ENCODE results near the gene CRHR2. TPM values are rescaled to one million over a fixed set of nuclear protein-coding genes. Genes with fewer than 3 reads are reported as not detected.
"Not testable (repeated sequence)": the region's sequence is repeated elsewhere in the genome, so short reads cannot be mapped to it uniquely, and the experiment has no call there.

CRHR2 gene
- not detected in 2 replicates for total RNA-seq (2014; rRNA removed; shearing (Covaris generic))

DNA sequence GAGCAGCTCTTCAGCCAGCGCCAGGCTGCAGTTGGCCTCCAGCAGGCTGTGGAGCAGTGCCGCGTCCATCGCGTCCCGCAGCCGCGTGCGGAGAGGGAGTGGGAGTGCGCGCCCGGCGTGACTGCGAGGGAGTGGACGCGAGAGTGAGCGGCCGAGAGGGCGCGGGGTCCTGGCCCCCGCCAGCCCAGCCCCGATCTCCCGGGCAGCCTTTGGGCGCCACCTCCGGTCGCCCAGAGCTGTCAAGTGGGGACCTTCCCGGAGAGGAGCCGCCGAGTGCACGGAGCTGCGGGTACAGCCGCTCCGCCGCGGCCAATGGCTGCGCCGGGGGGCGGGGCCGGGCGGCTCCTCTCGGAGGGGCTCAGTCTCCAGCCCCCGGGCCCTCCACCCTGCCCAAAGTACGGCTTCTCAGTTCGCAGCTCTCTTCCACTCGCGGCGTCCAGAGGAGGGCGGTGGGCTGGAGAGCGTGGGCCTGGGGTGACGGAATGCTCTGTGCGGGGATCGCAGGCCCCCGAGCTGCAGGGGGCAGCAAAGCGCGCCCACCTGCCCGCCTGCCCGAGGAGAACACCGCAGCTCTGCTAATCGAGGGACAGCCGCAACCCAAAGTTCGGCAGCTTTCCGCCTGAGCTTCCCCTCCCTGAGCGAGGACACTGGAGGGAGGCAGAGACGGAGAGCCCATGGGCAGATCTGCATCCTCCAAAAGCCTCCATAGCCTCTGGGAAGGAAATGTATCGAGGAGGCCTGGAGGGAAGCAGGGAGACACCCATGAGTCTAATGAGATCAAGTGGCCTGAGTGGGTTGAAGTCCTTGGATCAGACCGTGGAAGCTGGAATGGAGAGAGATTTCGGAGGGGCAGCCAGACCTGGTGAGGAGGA lies at the start of gene CRHR2:
Gene CRHR2, minus strand, starts transcription at position 245 of the 872 bp plus-strand sequence. Its CDS starts 176 bp downstream, at position 69.
- H3K4me1 ChIP-seq: no peaks in the 10 kb centered on the region
- DNase-seq: no peak
- no peak within 1 kb of the TSS for H3K27ac ChIP-seq
- no peak within 1 kb of the TSS for H3K4me3 ChIP-seq
- H3K27me3 ChIP-seq: no peaks in the 10 kb centered on the region
- H3K9me3 ChIP-seq (replicated peaks): no peaks in the 10 kb centered on the region
- H3K36me3 ChIP-seq: no peaks in the 10 kb centered on the region

GRCh38 chr7:30731581-30731980 lies 49.3 kb upstream of the CRHR2 start:
- Histone ChIP-seq H3K9me3 (replicated peaks) (no peaks in the 10 kb centered on the region), H3K27ac (no peak overlapping the region), H3K4me3 (no peak overlapping the region), H3K36me3 (no peaks in the 10 kb centered on the region), H3K4me1 (no peaks in the 10 kb centered on the region), H3K27me3 (peaks cover 9% of the 10 kb centered on the region; the same call in 1 of the 2 replicates)
- no peak for DNase-seq

DNA sequence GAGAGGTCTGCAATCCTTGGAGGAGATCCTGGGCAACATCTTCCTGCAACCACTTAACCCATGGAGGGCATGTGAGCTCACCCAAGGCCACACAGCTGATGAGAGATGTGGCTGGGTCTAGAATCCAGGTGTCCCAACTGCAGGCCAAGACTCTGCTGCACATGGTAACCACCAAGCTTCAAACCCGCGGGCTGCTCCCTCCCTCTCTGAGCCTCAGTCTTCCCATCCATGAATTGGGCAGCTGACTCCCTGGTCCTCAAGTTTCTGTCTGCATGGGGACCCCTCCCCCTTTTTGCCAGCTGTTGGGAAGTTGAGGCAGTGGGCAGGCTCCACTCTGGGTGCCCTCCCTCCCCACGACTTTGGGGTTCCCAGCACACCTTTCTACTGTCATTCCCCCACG lies 48.7 kb upstream of the CRHR2 start:
- DNase-seq: no peak
- no peaks in the 10 kb centered on the region for H3K36me3 ChIP-seq
- H3K4me3 ChIP-seq: no peak overlapping the region
- H3K4me1 ChIP-seq: no peaks in the 10 kb centered on the region
- H3K27me3 ChIP-seq: peaks cover 9% of the 10 kb centered on the region; the same call in 1 of the 2 replicates
- H3K9me3 ChIP-seq (replicated peaks): no peaks in the 10 kb centered on the region
- H3K27ac ChIP-seq: no peak overlapping the region

- no peaks in the 10 kb centered on the region for H3K36me3 ChIP-seq
- H3K27me3 ChIP-seq: peaks cover 9% of the 10 kb centered on the region; the same call in 1 of the 2 replicates
- no peaks in the 10 kb centered on the region for H3K4me1 ChIP-seq
- H3K4me3 ChIP-seq: no peak overlapping the region
- no peaks in the 10 kb centered on the region for H3K9me3 ChIP-seq (replicated peaks)
- no peak overlapping the region for H3K27ac ChIP-seq
- DNase-seq: no peak
Measured at GRCh38 chr7:30730097-30730496, 47.8 kb upstream of the CRHR2 start.

DNA sequence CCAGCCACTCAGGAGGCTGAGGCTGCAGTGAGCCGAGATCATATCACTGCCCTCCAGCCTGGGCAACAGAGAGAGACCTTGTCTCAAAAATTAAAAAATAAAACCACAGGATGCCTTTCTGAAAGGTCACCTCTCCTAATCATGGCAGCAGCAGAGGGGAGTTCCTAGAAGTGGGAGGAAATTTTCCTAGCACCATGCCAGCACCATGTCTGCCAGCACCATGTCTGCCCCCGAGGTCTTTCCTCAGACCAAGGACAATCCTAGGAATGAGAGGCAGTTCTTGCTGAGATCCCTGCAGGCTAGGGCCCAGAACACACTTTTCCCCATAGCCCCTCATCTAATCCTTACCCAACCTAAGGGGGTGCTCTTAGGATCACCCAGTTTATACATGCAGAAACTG lies 47.4 kb upstream of the CRHR2 start:
- DNase-seq: no peak
- Histone ChIP-seq H3K9me3 (replicated peaks) (no peaks in the 10 kb centered on the region), H3K36me3 (no peaks in the 10 kb centered on the region), H3K4me3 (no peak overlapping the region), H3K4me1 (no peaks in the 10 kb centered on the region), H3K27me3 (peaks cover 9% of the 10 kb centered on the region; the same call in 1 of the 2 replicates), H3K27ac (no peak overlapping the region)

DNA sequence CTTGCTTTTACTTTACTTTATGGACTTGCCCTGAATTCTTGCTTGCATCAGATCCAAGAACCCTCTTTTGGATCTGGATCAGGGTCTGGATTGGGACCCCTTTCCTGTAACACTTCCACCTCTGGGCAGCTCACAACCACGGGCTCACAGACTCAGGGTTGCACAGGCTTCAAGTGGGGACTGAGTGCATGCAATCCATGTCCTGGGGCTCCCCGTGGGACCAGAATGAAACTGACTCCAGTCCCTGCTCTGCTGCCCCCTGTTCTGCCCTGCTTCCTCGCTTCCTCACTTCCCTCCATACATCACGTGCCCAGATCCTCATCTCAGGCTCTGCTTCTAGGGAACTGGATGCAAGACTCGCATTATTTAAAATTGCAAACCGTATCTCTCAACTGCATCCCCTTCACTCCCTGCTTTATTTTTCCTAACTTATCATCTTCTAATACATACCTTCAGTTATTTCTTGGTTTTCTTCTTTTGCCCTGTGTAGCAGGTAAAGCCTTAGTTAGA lies 46.4 kb upstream of the CRHR2 start:
- Histone ChIP-seq H3K27me3 (peaks cover 9% of the 10 kb centered on the region; the same call in 1 of the 2 replicates), H3K4me3 (no peak overlapping the region), H3K4me1 (no peaks in the 10 kb centered on the region), H3K36me3 (no peaks in the 10 kb centered on the region), H3K9me3 (replicated peaks) (no peaks in the 10 kb centered on the region), H3K27ac (no peak overlapping the region)
- DNase-seq: no peak

- no peaks in the 10 kb centered on the region for H3K9me3 ChIP-seq (replicated peaks)
- peaks cover 9% of the 10 kb centered on the region; the same call in 1 of the 2 replicates for H3K27me3 ChIP-seq
- DNase-seq: no peak
Measured at GRCh38 chr7:30727061-30727945, 45.0 kb upstream of the CRHR2 start.

DNA sequence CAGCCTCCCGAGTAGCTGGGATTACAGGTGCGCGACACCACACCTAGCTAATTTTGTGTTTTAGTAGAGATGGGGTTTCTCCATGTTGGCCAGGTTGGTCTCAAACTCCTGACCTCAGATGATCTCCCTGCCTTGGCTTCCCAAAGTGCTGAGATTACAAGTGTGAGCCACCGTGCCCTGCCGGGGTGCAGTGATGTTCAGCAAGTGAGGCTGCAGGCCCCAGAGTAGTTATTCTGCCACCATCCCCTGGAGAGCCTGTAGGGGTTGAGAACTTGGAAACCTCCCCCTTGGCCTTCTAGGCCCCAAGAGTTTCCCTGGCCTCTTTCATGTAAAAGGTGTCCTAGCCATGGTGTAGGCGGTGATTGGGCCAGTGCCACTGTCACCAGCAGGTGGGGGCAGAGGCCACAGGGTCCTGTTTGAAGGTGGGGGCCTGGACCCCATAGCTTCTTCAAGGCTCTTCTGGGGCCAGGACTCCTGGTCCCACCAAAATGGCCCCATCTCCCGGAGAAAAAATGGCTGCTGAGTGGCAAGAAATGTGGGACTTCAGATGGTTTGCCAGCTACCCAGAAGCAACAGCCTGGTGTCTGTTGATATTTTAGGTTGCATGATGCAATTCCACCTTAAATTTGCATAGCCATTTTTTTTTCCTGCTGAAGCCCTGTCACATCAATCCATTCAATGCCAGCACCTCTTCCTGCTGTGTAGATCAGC lies 44.2 kb upstream of the CRHR2 start:
- H3K4me3 ChIP-seq: no peak overlapping the region
- no peaks in the 10 kb centered on the region for H3K36me3 ChIP-seq
- H3K9me3 ChIP-seq (replicated peaks): no peaks in the 10 kb centered on the region
- no peak for DNase-seq
- H3K4me1 ChIP-seq: no peaks in the 10 kb centered on the region
- no peak overlapping the region for H3K27ac ChIP-seq
- H3K27me3 ChIP-seq: peaks cover 9% of the 10 kb centered on the region; the same call in 1 of the 2 replicates

More at GRCh38 chr7:30727061-30727945, 45.0 kb upstream of the CRHR2 start:
- Histone ChIP-seq H3K4me3 (no peak overlapping the region), H3K27ac (no peak overlapping the region), H3K36me3 (no peaks in the 10 kb centered on the region), H3K4me1 (no peaks in the 10 kb centered on the region)

DNA sequence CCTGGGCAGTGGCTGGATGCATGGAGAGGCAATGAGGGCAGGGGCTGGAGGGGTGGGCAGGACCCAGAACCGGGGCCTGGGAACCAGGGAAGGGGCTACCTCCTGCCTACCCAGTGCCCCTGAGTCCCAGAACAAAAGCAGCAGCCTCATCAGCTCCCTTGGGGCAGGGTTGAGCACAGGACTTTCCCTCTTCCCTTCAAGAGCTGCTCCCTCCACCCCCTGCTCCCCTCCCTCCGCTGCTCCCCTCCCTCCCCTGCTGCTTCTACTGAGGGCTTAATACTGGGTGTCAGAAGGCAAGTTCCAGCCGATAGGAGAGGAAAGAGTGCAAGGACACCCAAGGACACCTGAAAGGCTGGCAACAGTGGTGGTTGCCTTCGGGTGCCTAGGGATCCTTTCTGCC lies 41.5 kb upstream of the CRHR2 start:
- no peaks in the 10 kb centered on the region for H3K9me3 ChIP-seq (replicated peaks)
- H3K27ac ChIP-seq: no peak overlapping the region
- no peak for DNase-seq
- H3K36me3 ChIP-seq: no peaks in the 10 kb centered on the region
- H3K4me3 ChIP-seq: no peak overlapping the region
- no peaks in the 10 kb centered on the region for H3K4me1 ChIP-seq
- no peaks in the 10 kb centered on the region for H3K27me3 ChIP-seq

- H3K4me3 ChIP-seq: no peak overlapping the region
- H3K27me3 ChIP-seq: no peaks in the 10 kb centered on the region
- no peak for DNase-seq
- H3K36me3 ChIP-seq: no peaks in the 10 kb centered on the region
- H3K27ac ChIP-seq: no peak overlapping the region
- no peaks in the 10 kb centered on the region for H3K4me1 ChIP-seq
- 0 out of 2 replicates have a peak, but pooled peaks cover 4% of the 10 kb centered on the region for H3K9me3 ChIP-seq (replicated peaks)
Measured at GRCh38 chr7:30722671-30723070, 40.4 kb upstream of the CRHR2 start.

DNA sequence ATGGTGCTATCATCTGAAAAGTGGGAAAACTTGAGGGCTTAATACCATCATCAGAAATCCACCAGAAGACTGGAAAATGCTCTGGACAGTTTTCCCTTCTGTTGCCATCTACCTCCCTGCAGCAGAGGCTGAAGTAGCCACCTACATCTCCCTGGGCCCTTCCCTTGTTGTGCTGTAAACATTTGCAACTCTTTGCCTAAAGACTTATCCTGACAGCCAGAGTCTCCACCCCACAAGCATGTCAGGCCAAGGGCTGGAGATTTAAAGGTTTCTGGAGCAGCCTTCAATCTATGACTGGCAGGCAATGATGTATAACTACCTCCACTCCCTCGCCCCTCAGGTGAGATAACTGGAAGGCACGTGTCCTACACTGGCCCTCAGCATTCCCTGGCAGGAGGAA lies 39.9 kb upstream of the CRHR2 start:
- H3K27me3 ChIP-seq: no peaks in the 10 kb centered on the region

DNA sequence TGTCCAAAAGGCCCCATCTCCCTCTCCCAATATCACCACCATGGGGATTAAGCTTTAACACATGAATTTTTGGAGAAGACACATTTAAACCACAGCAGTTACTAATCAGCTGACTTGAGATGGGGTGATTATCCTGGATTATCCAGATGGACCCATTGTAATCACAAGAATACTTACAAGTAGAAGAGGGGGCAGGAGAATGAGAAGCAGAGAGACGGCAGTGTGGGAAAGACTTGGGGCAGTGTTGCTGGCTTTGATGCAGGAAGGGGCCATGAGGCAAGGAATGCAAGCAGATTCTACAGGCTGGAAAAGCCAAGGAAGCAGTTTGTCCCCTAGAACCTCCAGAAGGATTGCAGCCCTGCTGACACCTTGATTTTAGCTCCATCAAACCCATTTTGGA lies 39.0 kb upstream of the CRHR2 start:
- Histone ChIP-seq H3K36me3 (no peaks in the 10 kb centered on the region), H3K4me3 (no peak overlapping the region), H3K4me1 (no peaks in the 10 kb centered on the region), H3K27ac (no peak overlapping the region), H3K9me3 (replicated peaks) (0 out of 2 replicates have a peak, but pooled peaks cover 5% of the 10 kb centered on the region), H3K27me3 (no peaks in the 10 kb centered on the region)
- DNase-seq: no peak

More for the DNA sequence above, 39.9 kb upstream of the CRHR2 start:
- Histone ChIP-seq H3K36me3 (no peaks in the 10 kb centered on the region), H3K4me1 (no peaks in the 10 kb centered on the region), H3K27ac (no peak overlapping the region), H3K4me3 (no peak overlapping the region), H3K9me3 (replicated peaks) (0 out of 2 replicates have a peak, but pooled peaks cover 5% of the 10 kb centered on the region)
- DNase-seq: no peak

DNA sequence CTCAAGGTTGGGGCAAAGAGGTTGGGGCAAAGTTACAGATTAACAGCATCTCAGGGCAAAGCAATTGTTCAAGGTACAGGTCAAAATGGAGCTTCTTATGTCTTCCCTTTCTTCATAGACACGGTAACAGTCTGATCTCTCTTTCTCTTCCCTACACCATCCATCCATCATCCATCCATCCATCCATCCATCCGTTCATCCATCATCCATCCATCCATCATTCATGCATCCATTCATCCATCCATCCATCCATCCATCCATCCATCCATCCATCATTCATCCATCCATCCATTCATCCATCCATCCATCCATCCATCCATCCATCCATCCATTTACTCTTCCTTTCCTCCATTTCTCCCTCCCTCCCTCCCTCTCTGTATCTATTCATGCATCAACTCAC lies 37.2 kb upstream of the CRHR2 start:
- not testable (repeated sequence) for DNase-seq; H3K4me1 ChIP-seq; H3K27me3 ChIP-seq; H3K9me3 ChIP-seq (replicated peaks); H3K27ac ChIP-seq; H3K36me3 ChIP-seq; H3K4me3 ChIP-seq

- H3K27me3 ChIP-seq: no peaks in the 10 kb centered on the region
- H3K9me3 ChIP-seq (replicated peaks): 0 out of 2 replicates have a peak, but pooled peaks cover 5% of the 10 kb centered on the region
- no peak overlapping the region for H3K4me3 ChIP-seq
- no peak overlapping the region for H3K27ac ChIP-seq
- no peaks in the 10 kb centered on the region for H3K36me3 ChIP-seq
- no peak for DNase-seq
- no peaks in the 10 kb centered on the region for H3K4me1 ChIP-seq
Measured at GRCh38 chr7:30717181-30717580, 34.9 kb upstream of the CRHR2 start.

Data from SJCRH30 (cell line).